ENCODE results near the gene ZNF212.

The ZNF212 gene

DNA sequence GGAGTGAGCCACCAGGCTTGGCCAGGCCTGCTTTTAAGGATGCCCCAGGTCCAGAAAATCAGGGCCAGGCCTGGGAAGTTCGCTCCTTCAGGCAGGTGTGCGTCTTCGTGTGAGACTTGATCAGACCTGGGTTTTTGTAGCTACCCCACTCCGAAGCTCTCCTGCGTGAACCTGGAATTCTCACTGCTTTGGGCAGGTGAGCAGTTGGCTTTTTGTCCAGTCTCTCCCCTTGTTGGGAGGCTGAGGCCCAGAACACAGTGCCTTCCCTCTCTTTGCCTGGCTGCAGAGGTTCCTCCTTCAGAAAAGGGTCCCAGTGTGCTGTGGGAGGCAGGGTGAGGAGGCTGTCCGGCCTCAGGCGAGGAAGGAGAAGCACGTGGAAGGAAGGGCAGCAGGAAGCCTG, 49.8 kb downstream of the ZNF212 start:
- DNase-seq = no peak

DNA sequence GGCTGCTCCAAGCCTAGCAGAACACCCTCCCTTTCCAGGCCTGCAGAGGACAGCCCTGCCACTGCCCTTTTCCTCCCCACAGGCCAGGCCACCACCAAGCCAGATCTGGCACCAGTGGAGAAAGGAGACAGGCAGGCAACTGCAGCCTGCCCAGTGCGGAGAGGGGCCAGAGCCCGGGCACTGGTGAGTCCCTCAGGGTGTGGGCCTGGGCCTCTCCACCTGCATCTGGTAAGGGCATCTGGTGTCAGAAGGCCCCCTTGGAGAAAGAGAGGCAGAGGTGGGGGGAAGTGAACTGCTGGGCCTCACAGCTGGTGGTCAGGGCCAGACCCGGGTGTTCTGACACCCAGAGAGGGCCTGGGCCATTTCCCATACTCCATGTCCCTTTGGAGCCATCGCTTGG, 50.4 kb downstream of the ZNF212 start:
- DNase-seq = no peak

GRCh38 chr7:149291036-149291780, 51.8 kb downstream of the ZNF212 start:
- no peak for DNase-seq

GRCh38 chr7:149291781-149292461, 52.5 kb downstream of the ZNF212 start:
- DNase-seq = no peak

- DNase-seq = no peak
These were observed 53.0 kb downstream of the ZNF212 start for GRCh38 chr7:149292462-149292823.

DNA sequence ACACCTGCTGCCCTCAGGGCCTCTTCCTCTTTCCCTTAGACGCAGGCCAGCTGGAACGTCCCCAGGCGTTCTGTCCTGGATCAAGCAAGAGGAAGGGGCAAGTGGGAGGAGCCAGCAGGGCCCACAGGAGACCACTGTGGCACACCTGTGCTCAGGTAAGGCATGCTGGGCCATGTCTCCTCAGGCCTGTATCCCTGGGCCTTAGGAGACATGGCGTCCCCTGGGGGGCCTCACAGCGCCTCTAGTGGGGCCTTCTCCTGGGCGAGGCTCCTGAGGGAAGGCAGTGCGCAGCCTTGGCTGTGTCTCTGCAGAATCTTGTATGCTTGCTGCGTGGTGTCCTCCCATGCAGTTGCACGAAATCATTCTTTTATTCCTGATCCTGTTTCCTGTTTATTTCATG, 53.9 kb downstream of the ZNF212 start:
- no peak for DNase-seq

DNA sequence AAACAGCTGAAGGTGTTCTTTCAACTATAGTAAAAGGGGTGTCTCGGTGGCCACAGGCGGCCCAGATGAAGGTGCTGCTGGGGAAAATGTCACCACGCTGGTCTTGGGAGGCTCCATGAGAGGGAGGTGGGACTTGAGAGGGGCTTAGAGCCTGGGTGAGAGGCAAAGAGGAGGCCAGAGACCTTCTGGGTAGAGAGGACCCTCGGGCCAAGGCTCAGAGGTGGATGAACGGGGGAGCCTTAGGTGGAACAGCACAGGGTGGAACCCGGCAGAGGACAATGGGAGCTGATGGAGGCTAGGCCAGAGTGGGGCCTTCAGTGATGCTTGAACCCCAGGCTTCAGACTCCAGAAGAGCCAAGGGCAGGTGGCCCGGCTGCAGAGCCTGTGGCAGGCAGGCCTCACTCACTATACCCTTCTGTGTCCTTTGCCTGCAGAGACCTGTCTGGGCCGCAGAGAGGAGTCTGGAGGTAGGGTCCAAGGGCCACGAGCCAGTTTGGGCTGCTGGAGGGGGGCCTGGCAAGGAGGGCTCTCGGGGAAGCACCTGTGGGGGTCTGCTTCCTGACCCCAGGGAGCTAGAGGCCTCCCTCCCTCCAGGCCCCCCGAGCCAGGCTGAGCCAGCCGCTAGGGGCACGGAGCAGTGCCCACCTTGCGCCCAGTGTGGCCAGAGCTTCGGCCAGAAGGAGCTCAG, 54.6 kb downstream of the ZNF212 start:
- no peak for DNase-seq

GRCh38 chr7:149294634-149295480, 55.4 kb downstream of the ZNF212 start:
- DNase-seq = no peak

DNA sequence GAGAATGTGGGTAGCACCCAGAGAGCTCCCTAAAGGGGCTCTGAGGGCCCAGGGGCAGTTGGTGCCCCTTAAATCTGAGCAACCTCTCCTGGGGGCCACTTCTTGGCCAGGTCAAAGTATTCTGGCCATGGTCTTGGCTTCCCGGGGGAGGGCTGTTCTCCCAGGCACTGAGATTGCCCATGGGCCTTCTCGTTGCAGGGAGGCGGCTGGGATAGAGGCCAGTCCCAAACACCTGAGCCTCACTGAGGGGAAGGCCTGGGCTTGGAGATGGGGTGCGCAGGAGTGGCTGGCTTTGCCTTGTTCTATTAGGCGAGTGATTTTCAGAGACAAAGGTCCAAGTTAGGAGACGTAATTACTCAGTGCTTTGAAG, 56.0 kb downstream of the ZNF212 start:
- DNase-seq = no peak

DNA sequence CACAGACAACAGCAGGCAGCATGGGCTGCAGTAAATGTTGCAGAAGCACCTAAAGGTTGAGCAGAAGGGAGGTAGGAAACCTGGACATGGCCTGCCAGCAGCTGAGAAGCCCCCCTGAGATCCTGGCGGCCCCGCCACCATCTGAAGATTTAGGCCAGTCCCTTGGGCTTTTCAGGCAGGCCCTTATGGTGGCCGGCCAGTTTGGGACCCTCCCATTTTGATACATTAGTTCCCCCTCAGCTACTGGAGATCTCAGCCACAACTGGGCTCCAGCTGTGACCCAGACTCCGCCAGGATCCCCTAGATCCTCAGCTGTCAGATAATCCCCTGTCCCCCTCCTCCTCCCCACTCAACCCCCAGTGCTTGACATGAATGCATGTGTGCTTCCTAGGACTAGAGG, 56.9 kb downstream of the ZNF212 start:
- DNase-seq = no peak

DNA sequence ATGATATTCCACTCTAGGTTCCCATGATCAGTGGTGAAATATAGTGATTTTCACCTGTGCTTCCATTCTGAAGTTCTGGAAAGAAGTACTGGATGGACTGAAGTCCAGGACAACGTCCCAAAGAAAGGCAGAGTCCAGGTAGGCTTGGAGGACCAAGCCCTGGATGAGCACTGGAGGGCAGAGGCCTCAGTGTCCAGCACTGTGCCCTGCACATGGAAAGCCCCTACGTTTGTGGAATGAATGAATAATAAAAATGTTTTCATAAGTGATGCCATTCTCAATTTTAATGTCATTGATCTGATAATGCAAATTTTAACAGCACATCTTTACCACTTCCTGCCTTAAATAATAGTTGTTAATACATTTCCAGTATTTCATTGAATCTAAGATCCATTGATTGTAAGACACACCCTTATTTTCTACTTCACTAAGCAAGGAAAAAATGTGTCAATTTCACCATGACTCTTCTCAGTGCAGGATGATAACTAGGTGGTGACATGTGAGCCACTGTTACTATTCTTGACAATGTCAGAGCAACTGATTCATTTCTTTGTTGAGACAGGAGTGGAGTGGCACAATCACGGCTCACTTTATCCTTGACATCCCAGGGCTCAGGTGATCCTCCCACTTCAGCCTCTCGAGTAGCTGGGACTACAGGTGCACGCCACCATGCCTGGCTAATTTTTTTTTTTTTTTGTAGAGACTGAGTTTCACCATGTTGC, 57.7 kb downstream of the ZNF212 start:
- no peak for DNase-seq

GRCh38 chr7:149300620-149301285, 61.3 kb downstream of the ZNF212 start:
- no peak for DNase-seq

GRCh38 chr7:149302222-149302621, 62.8 kb downstream of the ZNF212 start:
- DNase-seq = no peak

GRCh38 chr7:149302865-149303264, 63.4 kb downstream of the ZNF212 start:
- no peak for DNase-seq

DNA sequence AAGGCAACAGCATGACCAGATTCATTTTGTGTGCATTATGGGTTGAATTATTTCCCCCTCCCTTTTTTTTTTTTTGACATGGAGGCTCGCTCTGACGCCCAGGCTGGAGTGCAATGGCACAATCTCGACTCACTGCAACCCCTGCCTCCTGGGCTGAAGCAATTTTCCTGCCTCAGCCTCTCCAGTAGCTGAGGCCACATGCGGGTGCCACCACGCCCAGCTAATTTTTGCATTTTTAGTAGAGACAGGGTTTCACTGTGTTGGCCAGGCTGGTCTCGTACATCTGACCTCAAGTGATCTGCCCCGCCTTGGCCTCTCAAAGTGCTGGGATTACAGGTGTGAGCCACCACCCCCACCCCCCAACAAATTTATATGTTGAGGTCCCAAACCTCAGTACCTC, 64.6 kb downstream of the ZNF212 start:
- DNase-seq = no peak
